Hematopoietic multipotent progenitor cell treated with erythropoietin and hydrocortisone succinate and interleukin-3 and kit ligand, for 4 days (in vitro differentiated cells): ENCODE data around the gene DMXL2.
A peak's percentile ranks its signal among the peaks of the same experiment; 100 is the strongest.
"Not testable (repeated sequence)": the region's sequence is repeated elsewhere in the genome, so short reads cannot be mapped to it uniquely, and the experiment has no call there.

Experiments
- DNase-seq: peaks from one replicate; pipeline ENCODE4 v3.0.0-alpha.2; 2015

Gene DMXL2

DNA sequence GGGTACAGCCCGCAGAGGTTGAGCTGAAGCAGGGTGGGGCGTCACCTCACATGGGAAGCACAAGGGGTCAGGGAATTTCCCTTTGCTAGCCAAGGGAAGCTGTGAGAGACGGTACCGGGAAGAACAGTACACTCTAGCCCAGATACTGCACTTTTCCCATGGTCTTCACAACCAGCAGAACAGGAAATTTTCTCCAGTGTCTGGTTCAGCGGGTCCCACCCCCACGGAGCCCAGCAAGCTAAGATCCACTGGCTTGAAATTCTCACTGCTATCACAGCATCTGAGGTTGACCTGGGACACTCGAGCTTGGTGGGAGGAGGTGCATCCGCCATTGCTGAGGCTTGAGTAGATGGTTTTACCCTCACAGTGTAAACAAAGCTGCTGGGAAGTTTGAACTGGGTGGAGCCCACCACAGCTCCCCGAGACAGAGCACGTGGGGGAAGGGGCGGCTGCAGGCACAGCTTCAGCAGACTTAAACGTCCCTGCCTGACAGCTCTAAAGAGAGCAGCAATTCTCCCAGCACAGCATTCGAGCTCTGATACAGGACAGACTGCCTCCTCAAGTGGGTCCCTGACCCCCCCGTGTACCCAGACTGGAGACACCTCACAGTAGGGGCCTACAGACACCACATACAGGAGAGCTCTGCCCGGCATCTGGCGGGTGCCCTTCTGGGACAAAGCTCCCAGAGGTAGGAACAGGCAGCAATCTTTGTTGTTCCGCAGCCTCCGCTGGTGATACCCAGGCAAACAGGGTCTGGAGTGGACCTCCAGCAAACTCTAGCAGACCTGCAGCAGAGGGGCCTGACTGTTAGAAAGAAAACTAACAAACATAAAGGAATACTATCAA lies 53.4 kb downstream of the DMXL2 start:
- not testable (repeated sequence) for DNase-seq

DNA sequence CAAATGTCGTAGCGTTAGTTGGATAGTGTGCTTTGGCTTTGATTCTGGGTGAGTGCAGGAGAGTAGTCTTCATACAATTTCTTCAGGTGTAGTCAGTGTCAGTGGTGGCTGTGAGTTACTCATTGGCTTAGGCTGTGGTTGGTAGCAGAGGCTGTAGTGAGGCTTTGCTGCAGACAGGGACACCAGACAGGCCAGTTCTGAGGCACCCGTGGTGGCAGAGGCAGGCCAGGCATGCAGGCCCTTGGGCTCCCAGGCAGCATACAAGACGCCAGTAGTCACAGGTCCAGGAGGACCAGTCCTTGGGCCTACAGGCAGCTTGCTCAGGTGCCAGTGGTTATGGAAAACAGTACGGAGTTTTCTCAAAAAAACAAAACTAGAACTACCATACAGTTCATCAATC lies 61.3 kb downstream of the DMXL2 start:
- no peak for DNase-seq

DNA sequence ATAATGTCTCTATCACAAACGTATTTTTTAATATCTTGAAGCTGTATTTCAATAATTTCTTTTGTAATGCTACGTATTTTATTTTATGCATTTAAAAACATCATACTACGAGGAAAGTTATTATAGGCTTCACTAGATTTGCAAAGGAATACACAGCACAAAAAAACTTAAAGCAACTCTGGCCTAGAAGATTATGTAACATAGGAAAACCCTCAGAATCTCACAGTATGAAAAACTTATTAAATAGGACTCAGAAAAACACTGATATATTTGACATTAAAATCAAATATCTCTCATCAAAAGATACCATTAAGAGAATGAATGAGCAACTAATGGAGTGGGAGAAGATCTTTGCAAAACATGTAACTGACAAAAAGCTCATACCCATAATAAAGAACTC lies 63.7 kb downstream of the DMXL2 start:
- no peak for DNase-seq

DNA sequence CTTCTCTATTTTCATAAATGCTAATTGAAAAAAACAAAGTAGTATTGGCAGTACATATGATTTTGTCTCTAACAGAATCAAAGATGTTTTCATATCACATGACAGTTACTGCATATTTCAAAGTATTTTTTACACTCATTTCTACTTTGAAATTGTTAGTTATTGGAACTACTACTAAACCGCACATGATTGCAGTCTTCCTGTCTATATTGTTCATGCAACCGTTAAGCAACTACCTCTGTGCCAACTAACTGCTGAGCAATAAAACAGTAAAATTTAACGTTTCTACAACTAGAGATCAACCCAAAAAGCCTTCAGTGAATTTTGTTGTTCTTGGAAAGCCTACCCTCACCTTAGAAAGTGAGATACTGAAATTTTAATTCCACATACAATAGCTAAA lies 64.2 kb downstream of the DMXL2 start:
- peak; percentile 7 for DNase-seq

DNA sequence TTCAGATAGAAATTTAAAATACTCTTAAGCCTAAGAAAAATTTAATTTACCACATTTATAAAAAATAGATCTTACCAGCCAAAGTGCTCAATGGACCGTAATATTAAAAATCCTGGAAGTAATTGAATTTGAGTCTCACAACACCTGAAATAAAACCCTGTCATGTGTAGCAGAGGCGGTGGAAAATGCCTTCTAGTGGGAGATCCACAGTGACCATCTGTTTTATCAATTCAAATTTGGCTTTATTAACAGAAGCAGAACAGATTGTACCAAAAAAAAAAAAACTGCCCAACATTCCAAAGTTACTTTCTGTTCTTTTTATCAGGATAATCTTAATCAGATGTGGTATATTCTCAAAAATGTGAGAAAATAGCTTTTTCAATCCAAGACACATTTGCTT lies 71.7 kb downstream of the DMXL2 start:
- DNase-seq, result no peak

DNA sequence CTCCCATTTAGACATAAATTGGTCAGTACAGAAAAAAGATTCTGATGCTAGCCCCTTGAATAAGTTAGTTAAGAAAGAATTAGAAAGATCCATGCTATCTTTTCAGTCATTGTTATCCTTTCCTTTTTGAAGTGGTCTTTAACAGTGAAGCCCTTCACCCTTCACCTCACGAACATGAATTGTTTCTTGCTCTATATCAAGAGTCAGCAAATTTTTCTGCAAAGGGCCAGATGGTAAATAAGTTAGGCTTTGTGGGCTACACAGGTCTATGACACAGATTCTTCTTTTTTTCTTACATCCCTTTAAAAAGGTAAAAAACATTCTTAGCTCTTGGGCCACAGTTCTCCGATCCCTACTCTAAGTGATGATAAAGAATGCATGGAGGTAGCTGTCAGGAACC lies 74.9 kb downstream of the DMXL2 start:
- DNase-seq, result no peak

DNA sequence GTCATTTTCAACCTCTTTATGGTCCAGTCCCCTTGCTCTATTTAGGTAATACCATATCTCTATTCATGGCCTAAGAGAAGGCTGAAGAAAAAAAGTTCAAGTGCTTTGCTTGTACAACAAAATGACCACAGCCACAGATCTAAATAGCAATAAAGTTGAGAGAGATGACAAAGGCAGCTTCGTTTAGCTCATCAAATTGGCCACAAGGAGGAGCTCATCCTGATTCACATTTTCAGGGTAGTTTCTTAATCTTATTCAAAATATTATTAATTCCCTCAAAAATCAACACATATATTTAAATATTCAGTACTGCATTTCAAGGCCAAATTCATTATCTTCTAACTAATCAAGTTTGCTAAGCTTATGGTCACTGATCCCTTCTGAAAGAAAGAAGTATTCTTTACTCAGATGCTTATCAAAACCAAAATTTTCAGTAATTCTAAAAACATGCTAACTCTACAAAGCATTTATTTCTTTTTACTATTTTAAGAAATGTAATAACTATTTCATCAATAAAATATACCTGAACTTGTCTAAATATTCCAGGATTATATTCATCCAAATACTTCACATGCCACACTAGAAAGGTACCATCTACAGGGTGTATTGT lies 85.5 kb downstream of the DMXL2 start:
- peak; percentile 50 for DNase-seq

DNA sequence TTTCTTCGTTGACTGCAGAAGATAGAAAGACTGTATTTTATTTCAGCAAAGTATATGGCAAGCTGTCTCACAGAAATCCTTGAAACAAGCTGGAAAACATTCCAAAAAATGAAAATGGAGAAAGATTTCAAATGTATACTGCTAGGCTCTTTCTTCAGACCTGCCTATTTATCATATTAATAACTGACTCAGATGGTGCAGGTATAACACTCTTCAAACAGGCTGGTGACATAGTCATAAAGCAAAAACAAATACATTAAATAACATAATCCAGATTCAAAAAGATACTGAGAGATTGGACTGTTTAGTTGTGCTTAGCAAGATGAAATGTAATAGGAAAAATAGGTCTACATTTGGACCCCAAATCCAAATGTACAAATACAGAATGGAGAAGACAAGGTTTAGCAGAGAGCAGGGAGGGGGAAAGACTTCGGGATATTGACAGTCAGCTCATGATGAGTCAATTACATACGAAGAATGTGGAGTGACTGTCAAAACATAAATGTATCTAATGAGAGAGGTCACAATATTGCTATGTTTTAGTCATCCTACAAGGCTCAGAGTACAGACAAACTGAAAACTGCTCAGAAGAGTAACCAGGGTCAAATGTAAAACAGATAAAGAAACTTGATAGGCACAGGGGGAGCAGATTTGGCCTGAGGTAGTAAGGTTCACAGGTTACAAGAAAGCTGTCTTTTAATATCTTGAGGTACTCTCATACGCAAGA lies 88.7 kb downstream of the DMXL2 start:
- no peak for DNase-seq

DNA sequence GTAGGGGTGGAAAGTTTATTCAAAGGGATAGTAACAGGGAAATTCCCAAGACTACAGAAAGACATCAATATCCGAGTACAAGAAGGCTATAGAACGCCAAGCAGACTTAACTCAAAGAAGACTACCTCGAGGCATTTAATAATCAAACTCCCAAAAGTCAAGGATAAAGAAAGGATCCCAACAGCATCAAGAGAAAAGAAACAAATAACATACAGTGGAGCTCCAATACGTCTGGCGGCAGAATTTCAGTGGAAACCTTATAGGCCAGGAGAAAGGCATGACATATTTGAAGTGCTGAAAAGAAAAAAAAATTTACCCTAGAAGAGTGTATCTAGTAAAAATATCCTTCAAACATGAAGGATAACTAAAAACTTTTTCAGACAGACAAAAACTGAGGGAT lies 95.6 kb downstream of the DMXL2 start:
- no peak for DNase-seq

DNA sequence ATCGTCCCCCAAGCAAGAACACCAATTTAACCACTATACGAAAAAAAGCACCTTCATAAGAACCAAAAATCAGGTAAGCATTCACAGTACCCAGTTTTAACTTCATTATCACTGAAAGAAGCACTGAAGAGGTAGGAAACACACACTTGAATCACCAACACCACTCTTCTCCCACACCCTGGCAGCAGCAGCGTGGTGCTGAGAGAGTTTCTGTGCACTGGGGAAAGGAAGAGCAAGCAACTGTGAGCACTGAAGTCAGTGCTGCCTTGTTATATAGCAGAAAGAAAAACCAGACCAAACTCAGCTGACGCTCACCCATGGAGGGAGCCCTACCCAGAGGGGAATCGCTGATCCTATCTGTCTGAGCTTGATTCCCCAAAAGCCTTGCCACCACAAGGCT lies 98.2 kb downstream of the DMXL2 start:
- DNase-seq, result no peak

DNA sequence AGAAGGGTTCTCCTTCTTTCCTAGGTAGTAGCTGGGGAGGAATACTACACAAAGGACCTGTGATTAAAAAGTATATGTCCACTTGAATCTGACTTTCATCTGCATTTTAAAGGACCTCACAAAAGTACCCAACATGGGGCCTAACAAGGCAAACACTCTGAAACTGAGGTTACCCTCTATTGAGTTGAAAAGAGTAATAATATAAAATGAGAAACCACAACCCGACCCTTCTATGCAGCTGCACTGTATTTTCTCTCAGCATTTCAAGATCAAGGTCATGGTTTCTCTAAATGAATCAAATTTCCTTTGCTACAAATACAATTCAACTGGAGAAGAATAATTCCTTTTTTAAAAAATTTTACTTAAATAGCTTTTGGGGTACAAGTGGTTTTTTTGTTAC lies 106.3 kb downstream of the DMXL2 start:
- no peak for DNase-seq

DNA sequence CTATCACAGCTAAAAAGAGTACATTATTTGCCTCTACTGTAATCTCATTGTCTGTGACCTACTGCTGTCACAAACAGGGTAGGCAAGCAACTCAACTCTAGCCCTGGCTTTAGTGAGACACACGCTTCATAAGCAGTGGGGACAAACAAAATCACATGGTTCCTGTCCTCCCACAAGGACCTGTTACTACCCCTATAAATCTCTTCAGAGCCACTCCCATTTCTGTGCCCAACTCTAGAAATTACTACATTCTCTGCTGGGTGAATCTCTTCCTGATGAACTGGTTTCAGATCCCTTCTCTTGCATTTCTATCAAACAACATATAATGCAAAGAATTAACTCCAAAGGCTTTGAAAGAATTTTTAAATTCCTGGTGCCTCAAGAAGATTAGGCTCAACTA lies 117.3 kb downstream of the DMXL2 start:
- no peak for DNase-seq

DNA sequence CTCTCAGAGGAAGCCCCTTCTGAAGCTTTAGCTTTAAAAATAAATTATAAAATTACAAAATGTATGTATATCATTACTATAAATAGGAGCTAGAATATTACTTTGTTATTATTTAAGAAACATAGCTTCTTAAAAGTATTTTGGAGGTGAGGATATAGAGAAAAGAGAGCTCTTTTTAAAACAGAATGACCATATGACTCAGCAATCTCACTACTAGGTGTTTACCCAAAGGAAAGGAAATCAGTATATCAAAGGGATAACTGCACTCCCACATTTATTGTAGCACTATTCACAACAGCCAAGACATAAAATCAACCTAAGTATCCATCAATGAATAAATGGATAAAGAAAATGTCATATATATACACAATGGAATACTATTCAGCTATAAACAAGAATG lies 119.6 kb downstream of the DMXL2 start:
- DNase-seq, result no peak

DNA sequence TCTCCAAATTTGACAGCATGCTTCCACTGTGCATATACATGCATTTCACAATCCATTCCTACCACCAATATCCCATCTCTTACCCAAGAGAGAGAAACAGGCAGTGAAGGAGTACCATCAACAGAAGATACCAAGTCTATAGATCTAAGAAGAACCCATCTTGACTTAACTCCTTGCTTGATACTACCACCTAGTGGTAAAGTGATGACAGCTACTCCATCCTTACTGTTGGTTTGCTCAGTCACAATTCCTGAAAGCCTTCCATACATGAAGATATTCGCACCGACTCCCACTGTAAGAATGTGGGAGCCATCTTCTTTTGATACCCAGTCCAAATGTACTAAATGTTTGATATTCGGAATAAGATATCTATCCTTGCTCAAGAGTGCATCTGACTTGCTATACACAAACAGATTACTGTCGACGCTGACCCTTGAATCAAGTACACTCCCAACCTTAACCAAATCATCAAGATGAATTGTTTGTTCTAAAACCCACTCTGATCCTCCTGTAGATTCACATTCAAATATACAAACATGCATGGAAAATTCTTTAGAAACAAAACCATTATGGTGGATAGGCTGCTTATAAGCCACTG lies 123.1 kb downstream of the DMXL2 start:
- DNase-seq, result peak; percentile 65

DNA sequence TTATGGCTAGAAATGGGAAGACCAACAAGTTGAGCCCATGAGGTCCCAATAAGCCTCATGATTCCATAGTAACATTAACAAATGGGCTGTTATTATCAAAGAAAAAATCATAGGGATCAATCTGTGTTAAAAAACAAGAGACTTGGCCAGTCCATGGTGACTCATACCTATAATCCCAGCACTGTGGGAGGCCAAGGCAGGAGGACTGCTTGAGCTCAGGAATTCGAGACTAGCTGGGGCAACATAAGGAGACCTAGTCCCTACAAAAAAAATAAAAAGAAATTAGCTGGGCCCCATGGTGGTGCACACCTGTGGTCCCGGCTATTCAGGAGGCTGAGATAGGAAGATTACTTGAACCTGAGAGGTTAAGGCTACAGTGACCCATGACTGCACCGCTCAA lies 124.8 kb downstream of the DMXL2 start:
- no peak for DNase-seq

DNA sequence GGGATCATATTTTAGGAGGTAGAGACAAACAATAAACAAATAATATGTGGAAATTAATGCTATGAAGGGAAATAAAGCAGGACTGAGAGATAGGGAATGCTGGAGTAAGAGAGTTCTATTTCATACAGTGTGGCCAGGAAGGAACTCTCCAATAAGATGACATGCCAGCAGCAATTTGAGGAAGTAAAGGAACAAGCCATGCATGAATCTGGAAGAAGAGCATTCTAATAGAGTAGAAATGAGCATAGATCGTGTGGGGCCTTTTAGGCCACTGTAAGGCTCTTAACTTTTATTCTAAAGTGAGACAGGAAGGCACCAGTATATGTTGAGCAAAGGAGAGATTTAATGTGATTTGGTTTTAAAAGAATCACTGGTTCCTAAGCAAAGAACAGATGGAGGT lies 126.3 kb downstream of the DMXL2 start:
- peak; percentile 9 for DNase-seq

DNA sequence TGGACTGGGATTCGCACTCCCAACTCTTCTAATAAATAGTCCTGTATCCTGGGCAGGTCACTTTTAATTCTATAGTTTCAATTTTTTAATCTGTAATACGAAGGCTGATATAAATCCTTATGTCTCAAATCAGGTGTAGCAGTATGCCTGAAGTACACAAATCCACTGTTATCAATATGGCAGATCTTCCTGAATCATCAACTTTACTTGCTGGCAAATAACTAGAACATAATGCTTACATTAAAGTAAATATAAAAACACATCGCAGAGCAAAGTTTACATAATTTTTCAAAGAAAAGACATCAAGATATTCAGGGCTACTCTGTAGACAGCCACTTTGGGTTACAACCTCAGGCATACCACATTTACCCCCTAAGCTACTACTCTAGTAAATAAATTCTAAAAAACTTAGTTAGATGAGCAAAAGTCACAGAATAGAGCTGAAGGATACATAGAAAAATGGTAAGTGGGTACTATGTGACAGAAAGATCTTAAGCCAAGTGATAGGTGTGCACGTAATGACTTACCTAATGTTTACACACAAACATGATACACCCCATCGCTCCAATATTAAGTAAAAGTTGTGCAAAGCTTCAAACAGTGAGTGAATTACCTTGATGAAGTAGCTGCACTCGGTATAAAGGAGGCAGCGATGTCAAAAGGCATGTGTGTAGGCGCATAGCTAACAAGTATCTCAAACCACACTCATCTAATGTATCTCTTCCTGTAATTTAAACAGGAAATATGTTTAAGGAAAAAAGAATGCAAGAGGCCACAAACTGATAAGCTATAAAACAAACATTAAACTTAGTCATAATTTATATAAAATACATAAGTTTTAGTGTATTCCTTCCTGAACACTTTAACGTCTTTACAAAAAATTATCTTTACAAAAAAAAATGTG lies 127.9 kb downstream of the DMXL2 start:
- peak; percentile 27 for DNase-seq

DNA sequence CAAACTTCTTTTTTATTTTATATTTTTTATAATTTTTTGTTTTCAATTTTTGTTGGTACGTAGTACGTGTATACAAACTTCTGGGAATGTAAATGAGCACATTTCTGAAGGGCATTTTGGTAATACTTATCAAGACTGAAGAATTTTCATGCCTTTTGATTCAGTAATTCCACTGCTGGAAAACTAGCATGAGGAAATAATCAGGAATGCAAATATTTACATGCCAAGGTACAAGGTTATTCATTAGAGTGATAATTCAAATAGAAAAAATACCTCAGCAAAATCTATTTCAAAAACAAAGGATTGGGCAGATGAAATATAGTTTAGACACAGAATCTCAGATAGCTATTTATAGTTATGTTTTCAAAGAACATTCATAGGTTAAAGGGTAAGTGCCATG lies 128.7 kb downstream of the DMXL2 start:
- DNase-seq, result no peak

DNA sequence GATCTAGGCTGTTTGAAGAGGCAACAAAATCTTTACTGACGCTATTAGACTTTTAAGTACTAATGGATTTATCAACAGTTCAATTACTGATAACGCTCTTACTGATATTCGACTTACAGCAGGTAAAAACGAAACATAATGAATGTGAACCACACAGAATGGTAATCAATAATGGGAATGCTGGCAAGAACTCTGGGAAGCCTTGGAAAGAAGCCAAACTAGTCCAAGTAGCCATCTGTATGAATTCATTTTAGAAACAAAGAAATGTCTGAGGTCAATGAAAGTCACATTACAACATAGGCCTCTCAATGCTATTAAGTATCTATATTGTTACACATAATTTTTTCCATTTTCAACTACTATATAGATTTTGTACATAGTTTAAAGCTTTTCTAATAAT lies 130.0 kb downstream of the DMXL2 start:
- no peak for DNase-seq

DNA sequence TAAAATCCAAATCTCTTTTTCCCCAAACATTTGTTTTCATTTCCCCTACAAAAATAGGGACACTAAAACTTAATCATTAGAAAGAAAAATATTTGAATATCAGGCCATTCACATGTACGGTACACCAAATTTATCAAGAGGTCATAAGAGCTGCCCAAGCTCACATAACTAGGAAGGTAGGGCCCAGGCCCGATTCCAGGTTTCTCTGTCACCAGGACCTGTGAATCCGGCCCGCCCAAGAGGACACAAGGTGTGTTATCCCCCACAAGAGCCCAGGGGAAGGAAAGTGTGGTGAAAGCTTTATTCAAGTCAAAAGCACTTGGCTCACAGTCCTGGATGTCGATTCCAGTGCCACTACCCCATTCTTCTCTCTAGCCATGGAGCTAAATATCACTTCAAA lies 130.6 kb downstream of the DMXL2 start:
- DNase-seq, result no peak

DNA sequence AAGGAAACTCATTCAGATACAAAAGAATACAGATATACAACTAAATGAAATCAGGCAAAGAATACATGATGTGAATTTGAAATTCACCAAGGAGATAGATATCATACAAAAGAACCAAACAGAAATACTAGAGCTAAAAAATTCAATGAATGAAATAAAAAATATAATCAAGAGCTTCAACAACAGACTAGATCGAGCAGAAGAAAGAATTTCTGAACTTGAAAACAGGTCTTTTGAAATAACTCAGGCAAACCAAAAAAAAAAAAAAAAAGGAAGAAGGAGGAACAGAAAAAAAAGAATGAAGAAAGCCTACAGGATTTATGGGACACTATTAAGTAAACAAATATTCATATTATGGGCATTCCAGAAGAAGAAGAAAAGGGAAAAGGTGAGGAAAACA lies 137.8 kb downstream of the DMXL2 start:
- peak; percentile 5 for DNase-seq

DNA sequence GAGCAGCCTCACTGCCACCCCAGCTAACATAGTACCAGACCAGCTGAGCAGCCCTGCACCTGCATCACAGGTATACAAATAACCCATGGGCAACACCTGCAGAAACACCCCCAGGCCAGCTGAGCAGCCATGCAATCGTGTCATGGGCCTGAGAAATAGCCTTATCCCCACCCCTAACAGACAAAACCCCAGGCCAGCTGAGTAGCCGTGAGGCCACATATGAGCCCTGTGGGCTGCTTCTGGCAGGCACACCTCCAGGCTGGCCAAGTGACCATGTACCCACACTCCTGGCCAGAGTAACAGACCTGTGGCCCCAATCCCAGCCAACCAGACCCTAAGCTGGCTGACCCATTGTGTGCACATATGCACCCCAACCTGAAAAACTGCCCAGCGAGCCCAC lies 138.6 kb downstream of the DMXL2 start:
- no peak for DNase-seq

DNA sequence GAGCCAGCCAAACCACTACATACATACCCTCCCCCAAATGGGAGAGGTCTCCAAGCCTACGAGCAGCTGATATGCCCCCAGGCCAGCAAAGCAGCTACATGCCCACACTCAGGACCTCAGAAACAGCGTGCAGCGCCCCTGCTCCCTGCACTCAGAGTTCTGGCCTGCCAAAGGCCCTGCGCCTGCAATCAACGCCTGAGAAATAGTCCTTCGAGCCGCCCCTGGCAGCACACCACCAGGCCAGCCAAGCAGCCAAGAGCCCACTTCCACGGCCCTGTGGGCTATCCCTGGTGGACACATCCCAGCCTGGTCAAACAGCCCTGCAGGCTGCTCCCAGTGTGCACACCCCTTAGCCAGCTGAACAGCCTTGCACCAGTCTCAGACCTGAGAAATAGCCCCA lies 139.1 kb downstream of the DMXL2 start:
- DNase-seq, result no peak
